MM.1S (cell line): ENCODE data around the gene GRIK5.

ENCODE experiments used
- CTCF ChIP-seq: fragments of 300-600 bp; sonication (generic); IDR thresholded peaks from 2 replicates; pipeline ENCODE4 v1.5.1; 2016; ENCODE audit warnings: antibody characterized with exemption, low read length, mixed read lengths
- EZH2 ChIP-seq: fragments of 300-600 bp; sonication (generic); optimal IDR thresholded peaks from 2 replicates; pipeline ENCODE3; 2017; ENCODE audit warnings: low read depth, mild to moderate bottlenecking, antibody characterized with exemption, low read length, mixed read lengths

- TF ChIP-seq CTCF (no peak), EZH2 (no peak)
Observed at GRCh38 chr19:42098781-42099180, 28.8 kb upstream of the GRIK5 start.
